GM12873 (cell line): ENCODE results near the gene MTHFD1L.

Experiments
- TF ChIP-seq, protein P1 (sequence below): IDR thresholded peaks from 2 replicates; pipeline ENCODE4 v1.5.1; 2012; ENCODE audit warnings: low read depth, mild to moderate bottlenecking, moderate library complexity, low read length, control low read depth; ENCODE audit not compliant: insufficient read depth; ENCODE audit errors: missing control alignments

The MTHFD1L gene

DNA sequence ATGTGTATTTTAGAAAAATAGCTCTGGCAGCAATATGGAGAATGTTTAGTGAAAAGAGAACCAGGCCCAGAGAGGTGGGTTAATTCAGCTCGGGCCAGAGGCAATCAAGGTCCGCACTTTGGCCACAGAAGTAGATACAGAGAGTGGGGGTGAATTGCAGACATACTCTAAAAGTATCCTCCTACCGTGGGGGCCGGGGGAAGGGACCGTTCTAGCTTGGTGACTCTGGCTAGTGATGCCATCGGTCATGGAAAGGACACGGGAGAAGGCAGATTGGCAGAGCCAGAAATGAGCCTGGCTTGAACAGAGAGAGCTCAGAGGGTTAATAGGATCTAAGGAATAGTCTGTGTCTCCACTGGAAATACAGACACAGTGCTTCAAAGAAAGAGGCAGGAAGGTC is 173.1 kb downstream of the MTHFD1L start:
- TF ChIP-seq, protein P1, sequence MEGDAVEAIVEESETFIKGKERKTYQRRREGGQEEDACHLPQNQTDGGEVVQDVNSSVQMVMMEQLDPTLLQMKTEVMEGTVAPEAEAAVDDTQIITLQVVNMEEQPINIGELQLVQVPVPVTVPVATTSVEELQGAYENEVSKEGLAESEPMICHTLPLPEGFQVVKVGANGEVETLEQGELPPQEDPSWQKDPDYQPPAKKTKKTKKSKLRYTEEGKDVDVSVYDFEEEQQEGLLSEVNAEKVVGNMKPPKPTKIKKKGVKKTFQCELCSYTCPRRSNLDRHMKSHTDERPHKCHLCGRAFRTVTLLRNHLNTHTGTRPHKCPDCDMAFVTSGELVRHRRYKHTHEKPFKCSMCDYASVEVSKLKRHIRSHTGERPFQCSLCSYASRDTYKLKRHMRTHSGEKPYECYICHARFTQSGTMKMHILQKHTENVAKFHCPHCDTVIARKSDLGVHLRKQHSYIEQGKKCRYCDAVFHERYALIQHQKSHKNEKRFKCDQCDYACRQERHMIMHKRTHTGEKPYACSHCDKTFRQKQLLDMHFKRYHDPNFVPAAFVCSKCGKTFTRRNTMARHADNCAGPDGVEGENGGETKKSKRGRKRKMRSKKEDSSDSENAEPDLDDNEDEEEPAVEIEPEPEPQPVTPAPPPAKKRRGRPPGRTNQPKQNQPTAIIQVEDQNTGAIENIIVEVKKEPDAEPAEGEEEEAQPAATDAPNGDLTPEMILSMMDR, result no peak

DNA sequence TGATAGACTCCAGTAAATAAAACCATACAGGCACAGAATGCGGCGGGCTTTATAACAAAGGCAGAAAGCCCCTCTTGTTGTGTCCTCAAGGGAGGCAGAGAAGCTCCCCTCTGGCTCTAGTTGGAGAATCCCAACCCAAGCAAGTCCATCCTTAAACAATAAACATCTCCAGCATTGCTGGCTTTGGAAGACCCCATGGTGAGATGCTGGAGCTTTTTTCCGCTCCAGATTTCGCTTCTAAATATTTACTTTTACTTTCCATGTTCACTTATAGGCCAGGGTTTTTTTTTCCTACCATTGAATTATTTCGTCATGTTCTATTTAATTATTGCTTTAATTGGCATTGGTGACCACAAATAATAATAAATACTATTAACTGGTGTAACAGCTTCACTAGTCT is 176.2 kb downstream of the MTHFD1L start:
- TF ChIP-seq, protein P1, result no peak

DNA sequence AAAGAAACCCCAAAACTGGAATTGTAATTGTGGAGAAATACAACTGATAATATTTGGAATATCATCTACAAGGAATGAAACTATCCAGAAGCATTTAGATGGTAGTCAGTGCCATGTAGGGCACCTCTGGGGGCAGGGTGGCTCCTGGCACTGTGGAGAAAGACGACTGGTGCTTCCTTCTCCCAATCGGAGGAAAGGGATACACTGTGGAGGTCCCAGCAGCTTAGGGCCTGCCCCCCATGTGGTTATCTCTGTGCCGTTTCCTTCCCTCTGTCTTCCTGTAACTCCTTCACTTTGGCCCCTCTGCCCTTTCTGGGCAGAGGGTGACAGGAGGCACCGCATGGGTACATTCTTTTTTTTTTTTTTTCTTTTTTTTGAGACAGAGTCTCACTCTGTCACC is 178.4 kb downstream of the MTHFD1L start:
- TF ChIP-seq, protein P1, result no peak

DNA sequence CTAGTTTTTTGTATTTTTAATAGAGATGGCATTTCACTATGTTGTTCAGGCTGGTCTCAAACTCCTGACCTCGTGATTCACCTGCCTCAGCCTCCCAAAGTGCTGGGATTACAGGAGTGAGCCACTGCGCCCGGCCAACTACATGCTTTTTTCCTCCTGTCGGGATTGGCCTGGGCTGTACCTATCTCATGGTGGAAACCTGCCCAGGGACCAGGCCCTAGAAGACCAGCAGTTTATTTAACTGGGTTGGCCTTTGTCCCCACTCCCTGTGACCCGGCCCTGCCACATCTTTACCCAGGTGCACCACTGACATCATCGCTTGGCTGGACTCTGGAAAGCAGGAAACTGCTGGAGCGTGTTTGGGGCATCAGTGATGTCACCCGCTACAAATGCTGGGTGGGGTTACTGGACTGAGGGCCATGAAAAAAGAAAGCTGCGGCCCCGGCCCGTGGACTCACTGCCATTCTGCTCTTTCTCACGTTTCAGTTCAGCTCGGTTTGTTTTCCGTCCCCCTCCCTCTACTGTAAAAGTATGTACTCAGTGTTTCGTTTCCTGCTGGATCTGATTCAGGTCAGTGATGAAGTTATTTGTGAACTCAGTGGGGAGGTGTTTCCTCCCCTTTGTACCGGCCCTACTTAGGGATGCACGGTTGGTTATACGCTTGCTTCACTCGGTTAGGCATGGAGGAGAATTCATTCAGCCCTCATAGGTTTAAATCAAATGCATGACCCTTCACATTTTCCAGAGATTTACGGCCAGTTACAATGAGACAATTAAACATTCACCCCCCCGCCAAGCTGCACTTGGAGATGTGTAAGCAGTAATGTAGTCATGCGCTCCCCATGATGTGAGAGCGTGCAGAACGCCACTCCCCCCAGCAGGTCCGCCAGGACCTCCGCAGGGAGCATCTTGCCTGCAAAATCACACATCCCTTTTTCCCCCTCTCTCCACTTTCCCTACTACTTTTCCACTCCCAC is 179.3 kb downstream of the MTHFD1L start:
- TF ChIP-seq, protein P1, result no peak

DNA sequence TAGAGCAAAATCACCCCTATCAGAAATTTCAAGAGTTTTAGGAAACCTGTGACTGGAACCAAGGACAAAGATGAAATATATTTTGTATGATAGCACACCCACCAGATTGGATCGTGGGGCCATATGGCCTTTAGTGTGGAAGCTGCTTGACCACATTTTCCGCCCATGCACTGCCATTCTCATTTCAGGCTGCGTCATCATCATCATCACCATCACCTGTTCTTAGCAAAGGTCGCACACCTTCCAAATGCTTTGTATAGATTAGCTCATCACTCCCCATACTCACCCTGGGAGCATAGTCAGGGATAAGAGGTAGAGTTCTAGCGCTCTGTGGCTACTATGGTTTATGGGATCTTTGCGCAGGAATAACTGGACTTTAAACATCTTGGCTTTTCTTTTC is 185.7 kb downstream of the MTHFD1L start:
- TF ChIP-seq, protein P1, result no peak

DNA sequence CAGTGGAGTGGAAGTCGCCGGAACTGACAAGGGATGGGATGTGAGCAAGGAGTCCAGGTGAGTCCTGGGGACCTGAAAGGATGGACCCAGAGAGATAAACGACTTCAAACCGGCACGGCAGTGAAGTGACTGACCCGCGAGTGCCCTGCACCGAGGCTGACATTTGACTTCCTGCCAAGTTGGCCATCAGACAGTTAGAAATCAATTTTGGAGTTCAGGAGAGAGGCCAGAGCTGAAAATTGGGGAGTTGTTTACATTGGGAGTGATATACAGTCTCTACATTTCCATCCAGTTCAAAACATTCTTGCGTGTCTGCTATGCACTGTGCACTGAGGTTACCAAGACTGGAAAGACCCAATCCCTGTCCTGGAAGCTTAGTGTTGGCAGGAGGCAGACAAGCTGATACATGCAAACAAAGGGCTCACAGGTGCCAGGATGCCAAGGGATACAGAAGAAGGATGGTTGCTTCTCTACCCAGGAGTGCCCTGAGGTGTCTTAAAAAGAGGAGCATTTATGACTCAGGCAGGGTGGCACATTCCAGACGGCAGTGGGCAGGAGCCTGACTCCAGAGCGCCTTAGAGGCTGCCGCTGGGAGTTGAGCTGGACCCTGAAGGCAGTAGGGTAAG is 186.6 kb downstream of the MTHFD1L start:
- TF ChIP-seq, protein P1, result no peak

DNA sequence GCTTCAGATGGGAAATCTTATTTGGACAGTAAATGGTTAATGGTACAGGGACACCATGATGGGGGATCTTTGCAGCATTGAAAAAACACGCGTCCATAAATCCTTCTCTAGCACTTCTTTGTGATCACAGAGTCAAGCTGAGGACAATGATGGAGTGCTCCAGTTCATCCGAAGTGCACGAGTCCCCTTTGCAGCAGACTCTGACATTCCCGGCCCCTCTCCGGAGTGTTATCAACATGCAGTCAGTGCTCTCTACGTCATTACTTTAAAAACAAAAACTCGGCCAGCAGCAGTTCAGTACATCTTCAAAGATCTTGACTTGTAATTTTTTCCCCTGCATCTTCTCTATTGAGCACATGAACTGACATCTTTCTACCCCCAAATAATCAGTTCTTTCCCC is 188.8 kb downstream of the MTHFD1L start:
- TF ChIP-seq, protein P1, result no peak
